Osteoblast (primary cell): Measurements from ENCODE around the gene AMER3. TPM values are rescaled to one million over a fixed set of nuclear protein-coding genes. Genes with fewer than 3 reads are reported as not detected.

ENCODE experiments used
- DNase-seq: peaks from one replicate; pipeline ENCODE4 v3.0.0; 2011; ENCODE audit warnings: low spot score, mixed read lengths; ENCODE audit not compliant: insufficient read length; ENCODE audit errors: missing footprints
- H2AFZ ChIP-seq: 2 replicates; pipeline ENCODE4 v1.6.0; 2011; ENCODE audit warnings: mild to moderate bottlenecking, low read length
- H3K27ac ChIP-seq: 2 replicates; pipeline ENCODE4 v1.5.1; 2011; ENCODE audit warnings: mild to moderate bottlenecking, low read depth, low read length, moderate library complexity
- H3K27me3 ChIP-seq: 2 replicates; pipeline ENCODE4 v1.6.0; 2012; ENCODE audit warnings: mild to moderate bottlenecking, control low read depth, inconsistent platforms, low read length, moderate library complexity; ENCODE audit not compliant: insufficient read depth
- H3K36me3 ChIP-seq: 2 replicates; pipeline ENCODE4 v1.5.1; 2011; ENCODE audit warnings: mild to moderate bottlenecking, low read length, control low read depth, moderate library complexity; ENCODE audit not compliant: insufficient read depth
- H3K4me1 ChIP-seq: 2 replicates; pipeline ENCODE4 v1.5.1; 2011; ENCODE audit warnings: mild to moderate bottlenecking, low read length, control low read depth, moderate library complexity; ENCODE audit not compliant: insufficient read depth
- H3K4me2 ChIP-seq: 2 replicates; pipeline ENCODE4 v1.6.0; 2011; ENCODE audit warnings: mild to moderate bottlenecking, low read length; ENCODE audit not compliant: insufficient read depth
- H3K4me3 ChIP-seq: fragments of 200-600 bp; sonication (generic); 3 replicates; pipeline ENCODE4 v1.5.1; 2012; ENCODE audit warnings: mild to moderate bottlenecking, low read length, inconsistent platforms; ENCODE audit not compliant: insufficient read depth
- H3K79me2 ChIP-seq: 2 replicates; pipeline ENCODE4 v1.6.0; 2012; ENCODE audit warnings: mild to moderate bottlenecking, low read length, control low read depth, inconsistent platforms; ENCODE audit not compliant: insufficient read depth
- H3K9me3 ChIP-seq: 2 replicates; pipeline ENCODE4 v1.5.1; 2011; ENCODE audit warnings: low read depth, low read length, control low read depth
- H4K20me1 ChIP-seq: 2 replicates; pipeline ENCODE4 v1.6.0; 2012; ENCODE audit warnings: mild to moderate bottlenecking, low read length, control low read depth; ENCODE audit not compliant: insufficient read depth
- CTCF ChIP-seq: IDR thresholded peaks from 2 replicates; pipeline ENCODE4 v1.5.1; 2011; ENCODE audit warnings: mild to moderate bottlenecking, low read depth, low read length, moderate library complexity; ENCODE audit errors: extremely low read depth
- total RNA-seq: library from RNA; depleted of rRNA; stranded (reverse); fragments of >200 nt; gene quantifications from 2 replicates; pipeline ENCODE4 v1.2.3, GENCODE V29; 2012

AMER3 gene
- total RNA-seq, 1 donor = not detected

- H3K27me3 ChIP-seq = no peaks in the 10 kb centered on the region
- H3K4me2 ChIP-seq = no peak overlapping the region
- no peak overlapping the region for H3K27ac ChIP-seq
- no peak overlapping the region for H3K4me3 ChIP-seq
- H3K79me2 ChIP-seq = no peaks in the 10 kb centered on the region
- H4K20me1 ChIP-seq = no peaks in the 10 kb centered on the region
- H3K4me1 ChIP-seq = no peaks in the 10 kb centered on the region
- DNase-seq = peak; percentile 50
- no peaks in the 10 kb centered on the region for H3K36me3 ChIP-seq
- H3K9me3 ChIP-seq = no peaks in the 10 kb centered on the region
- no peak for TF ChIP-seq CTCF
- H2AFZ ChIP-seq = no peak overlapping the region
Measured at GRCh38 chr2:130764035-130764820, 8.9 kb downstream of the AMER3 start.

- no peaks in the 10 kb centered on the region for H3K36me3 ChIP-seq
- H4K20me1 ChIP-seq = no peaks in the 10 kb centered on the region
- H2AFZ ChIP-seq = no peak overlapping the region
- peak; percentile 80 for DNase-seq
- H3K9me3 ChIP-seq = no peaks in the 10 kb centered on the region
- H3K4me3 ChIP-seq = no peak overlapping the region
- H3K4me2 ChIP-seq = no peak overlapping the region
- no peak for TF ChIP-seq CTCF
- H3K27ac ChIP-seq = no peak overlapping the region
- H3K4me1 ChIP-seq = no peaks in the 10 kb centered on the region
- H3K27me3 ChIP-seq = no peaks in the 10 kb centered on the region
- no peaks in the 10 kb centered on the region for H3K79me2 ChIP-seq
Measured at GRCh38 chr2:130764821-130765115, 9.4 kb downstream of the AMER3 start.

- no peaks in the 10 kb centered on the region for H3K79me2 ChIP-seq
- H4K20me1 ChIP-seq = no peaks in the 10 kb centered on the region
- no peak overlapping the region for H2AFZ ChIP-seq
- H3K4me2 ChIP-seq = no peak overlapping the region
- DNase-seq = peak; percentile 41
- H3K9me3 ChIP-seq = no peaks in the 10 kb centered on the region
- no peak overlapping the region for H3K27ac ChIP-seq
- H3K36me3 ChIP-seq = no peaks in the 10 kb centered on the region
- no peaks in the 10 kb centered on the region for H3K4me1 ChIP-seq
- H3K4me3 ChIP-seq = no peak overlapping the region
- no peaks in the 10 kb centered on the region for H3K27me3 ChIP-seq
- no peak for TF ChIP-seq CTCF
Measured at GRCh38 chr2:130765464-130765863, 10.1 kb downstream of the AMER3 start.

GRCh38 chr2:130766037-130766436 is 10.7 kb downstream of the AMER3 start:
- DNase-seq = peak; percentile 27
- Histone ChIP-seq H3K4me3 (no peak overlapping the region), H3K4me2 (no peak overlapping the region), H3K4me1 (no peaks in the 10 kb centered on the region), H3K36me3 (no peaks in the 10 kb centered on the region), H3K9me3 (no peaks in the 10 kb centered on the region), H3K27me3 (no peaks in the 10 kb centered on the region), H2AFZ (no peak overlapping the region), H4K20me1 (no peaks in the 10 kb centered on the region), H3K27ac (no peak overlapping the region), H3K79me2 (no peaks in the 10 kb centered on the region)
- no peak for TF ChIP-seq CTCF
